Measurements from ENCODE around the gene ARHGAP26.
"Not testable (repeated sequence)": the region's sequence is repeated elsewhere in the genome, so short reads cannot be mapped to it uniquely, and the experiment has no call there.

Gene ARHGAP26

GRCh38 chr5:142918959-142919635 is 148.9 kb downstream of the ARHGAP26 start:
- no peak for DNase-seq (ENCODE audit: low spot score)
- Histone ChIP-seq H3K4me3 (no peak overlapping the region), H3K27ac (no peak overlapping the region)
- TF ChIP-seq CTCF (IDR thresholded peaks at IDR 0.05): no peak

- no peak overlapping the region for H3K27ac ChIP-seq
These were observed 150.9 kb downstream of the ARHGAP26 start for GRCh38 chr5:142920849-142921612.

GRCh38 chr5:142922223-142922952 is 152.2 kb downstream of the ARHGAP26 start:
- no peak overlapping the region for H3K4me3 ChIP-seq
- no peak for DNase-seq (ENCODE audit: low spot score)
- no peak overlapping the region for H3K27ac ChIP-seq
- TF ChIP-seq CTCF (IDR thresholded peaks at IDR 0.05): peak; percentile 10

More at GRCh38 chr5:142920849-142921612, 150.9 kb downstream of the ARHGAP26 start:
- H3K4me3 ChIP-seq: no peak overlapping the region
- no peak for TF ChIP-seq CTCF (IDR thresholded peaks at IDR 0.05)
- DNase-seq (ENCODE audit: low spot score): no peak

- Histone ChIP-seq H3K4me3 (no peak overlapping the region), H3K27ac (no peak overlapping the region)
- TF ChIP-seq CTCF (IDR thresholded peaks at IDR 0.05): no peak
- DNase-seq (ENCODE audit: low spot score): no peak
These were observed 154.1 kb downstream of the ARHGAP26 start for GRCh38 chr5:142924135-142924883.

GRCh38 chr5:142925795-142926194 is 155.6 kb downstream of the ARHGAP26 start:
- DNase-seq (ENCODE audit: low spot score): no peak
- Histone ChIP-seq H3K4me3 (no peak overlapping the region), H3K27ac (peak overlapping the region in 1 of 2 donors; percentile 56)
- no peak for TF ChIP-seq CTCF (IDR thresholded peaks at IDR 0.05)

- H3K27ac ChIP-seq: peak overlapping the region in 1 of 2 donors; percentile 56
- no peak overlapping the region for H3K4me3 ChIP-seq
- no peak for DNase-seq (ENCODE audit: low spot score)
- TF ChIP-seq CTCF (IDR thresholded peaks at IDR 0.05): no peak
These were observed 156.4 kb downstream of the ARHGAP26 start for GRCh38 chr5:142926549-142926948.

- H3K4me3 ChIP-seq; DNase-seq (ENCODE audit: low spot score): not testable (repeated sequence)
- peak overlapping the region in 1 of 2 donors; percentile 40 for H3K27ac ChIP-seq
These were observed 158.8 kb downstream of the ARHGAP26 start for GRCh38 chr5:142928999-142929398.
